Muscle layer of duodenum (tissue), 2 donors: ENCODE results near the gene RAB12.

Experiments
- H3K27ac ChIP-seq: one replicate; pipeline ENCODE4 v1.7.0; 2013; ENCODE audit warnings: mild to moderate bottlenecking, low read length
- H3K27me3 ChIP-seq: one replicate; pipeline ENCODE4 v1.7.0; 2013; ENCODE audit warnings: low read depth, mild to moderate bottlenecking, control low read depth, low read length
- H3K36me3 ChIP-seq, 2 donors: one replicate each; pipeline ENCODE4 v1.7.0; 2013; ENCODE audit warnings: low read length in 2 of 2, control low read depth in 1 of 2, mild to moderate bottlenecking in 1 of 2; ENCODE audit not compliant: insufficient read depth in 2 of 2, control insufficient read depth in 1 of 2
- H3K4me1 ChIP-seq, 2 donors: one replicate each; pipeline ENCODE4 v1.7.0; 2013; ENCODE audit warnings: low read length in 2 of 2, mild to moderate bottlenecking in 2 of 2, control low read depth in 1 of 2, moderate library complexity in 1 of 2; ENCODE audit not compliant: insufficient read depth in 2 of 2, control insufficient read depth in 1 of 2
- H3K4me3 ChIP-seq, 2 donors: one replicate each; pipeline ENCODE4 v1.7.0; 2013; ENCODE audit warnings: low read length in 2 of 2, low read depth in 1 of 2, mild to moderate bottlenecking in 1 of 2
- H3K9me3 ChIP-seq, 2 donors: one replicate each; pipeline ENCODE4 v1.7.0; 2013; ENCODE audit warnings: low read length in 2 of 2, control low read depth in 1 of 2, mild to moderate bottlenecking in 1 of 2; ENCODE audit not compliant: control insufficient read depth in 1 of 2
- donor health status: healthy.

RAB12 gene

DNA sequence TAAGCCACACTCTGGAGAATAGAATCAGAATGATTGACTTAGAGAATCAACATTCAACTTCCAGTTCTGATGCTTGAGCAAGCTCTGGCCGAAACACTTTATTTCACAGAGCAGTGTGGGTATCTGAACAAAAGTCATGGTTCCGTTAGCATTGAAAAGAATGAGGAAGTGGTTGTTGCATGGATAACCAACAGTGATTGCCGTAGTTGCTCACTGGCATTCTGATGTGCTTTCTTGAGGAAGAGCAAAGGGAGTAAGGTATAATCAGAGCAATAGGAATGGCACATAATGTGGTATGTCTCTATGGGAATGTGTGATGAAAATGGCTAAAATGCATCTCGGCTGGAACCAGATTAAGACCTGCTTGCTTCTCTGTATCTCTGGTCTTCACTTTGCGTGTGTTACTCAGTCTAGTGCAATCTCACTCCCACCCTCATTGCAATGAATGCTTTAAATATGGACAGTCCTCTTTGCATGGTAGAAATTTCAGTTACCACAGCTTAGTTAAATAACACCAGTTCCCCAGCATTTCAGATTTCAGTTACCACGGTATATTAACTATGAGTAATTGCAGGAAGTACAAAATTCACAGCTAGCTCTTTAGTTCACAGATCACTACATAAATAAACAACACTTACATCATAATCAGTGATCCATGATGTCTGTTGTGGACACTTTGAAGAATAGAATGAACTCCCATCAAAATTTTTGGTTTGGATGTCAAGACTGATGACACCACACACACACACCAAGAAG lies 7.8 kb upstream of the RAB12 start:
- H3K27me3 ChIP-seq: no peaks in the 10 kb centered on the region
- no peaks in the 10 kb centered on the region for H3K36me3 ChIP-seq
- H3K27ac ChIP-seq: no peak overlapping the region
- no peaks in the 10 kb centered on the region for H3K4me1 ChIP-seq
- no peaks in the 10 kb centered on the region for H3K9me3 ChIP-seq
- no peak overlapping the region for H3K4me3 ChIP-seq

DNA sequence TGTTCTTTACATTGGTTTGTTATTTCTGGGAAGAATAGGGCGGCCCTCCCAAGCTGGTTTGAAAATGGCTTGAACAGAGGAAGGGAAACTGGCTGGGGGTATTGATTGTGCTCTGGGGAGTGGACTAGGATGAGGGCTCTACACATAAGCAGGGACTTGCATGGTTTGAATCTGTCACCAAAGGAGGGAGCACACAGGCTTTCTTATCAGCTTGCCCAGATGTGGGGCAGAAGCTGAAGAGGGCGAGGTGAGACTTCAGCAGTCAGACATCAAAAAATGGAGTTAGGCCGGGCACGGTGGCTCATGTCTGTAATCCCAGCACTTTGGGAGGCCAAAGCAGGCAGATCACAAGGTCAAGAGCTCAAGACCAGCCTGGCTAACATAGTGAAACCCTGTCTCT lies 7.2 kb upstream of the RAB12 start:
- Histone ChIP-seq H3K27me3 (no peaks in the 10 kb centered on the region), H3K27ac (no peak overlapping the region), H3K4me1 (no peaks in the 10 kb centered on the region), H3K9me3 (no peaks in the 10 kb centered on the region), H3K4me3 (no peak overlapping the region), H3K36me3 (no peaks in the 10 kb centered on the region)

DNA sequence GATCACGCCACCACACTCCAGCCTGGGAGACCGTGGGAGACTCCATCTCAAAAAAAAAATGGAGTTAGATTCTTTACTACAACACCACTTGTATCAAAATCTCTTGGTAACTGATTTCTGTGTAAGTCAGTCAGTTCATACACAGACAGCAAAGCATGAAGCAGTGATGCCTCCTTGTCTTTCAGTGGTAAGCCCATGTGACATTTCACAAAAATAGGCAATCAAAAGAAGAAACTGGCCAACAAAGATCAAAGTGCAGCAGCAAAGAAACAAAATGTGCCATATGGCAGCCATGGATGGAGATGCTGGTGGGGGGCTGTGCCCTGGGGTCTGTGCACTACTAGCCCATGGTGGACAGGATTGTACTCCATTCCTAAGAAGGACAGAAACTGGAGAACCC lies 6.7 kb upstream of the RAB12 start:
- no peak overlapping the region for H3K4me3 ChIP-seq
- no peaks in the 10 kb centered on the region for H3K27me3 ChIP-seq
- no peaks in the 10 kb centered on the region for H3K36me3 ChIP-seq
- H3K4me1 ChIP-seq: peaks cover 0 to 3% of the 10 kb centered on the region in 2 donors
- no peaks in the 10 kb centered on the region for H3K9me3 ChIP-seq
- no peak overlapping the region for H3K27ac ChIP-seq

DNA sequence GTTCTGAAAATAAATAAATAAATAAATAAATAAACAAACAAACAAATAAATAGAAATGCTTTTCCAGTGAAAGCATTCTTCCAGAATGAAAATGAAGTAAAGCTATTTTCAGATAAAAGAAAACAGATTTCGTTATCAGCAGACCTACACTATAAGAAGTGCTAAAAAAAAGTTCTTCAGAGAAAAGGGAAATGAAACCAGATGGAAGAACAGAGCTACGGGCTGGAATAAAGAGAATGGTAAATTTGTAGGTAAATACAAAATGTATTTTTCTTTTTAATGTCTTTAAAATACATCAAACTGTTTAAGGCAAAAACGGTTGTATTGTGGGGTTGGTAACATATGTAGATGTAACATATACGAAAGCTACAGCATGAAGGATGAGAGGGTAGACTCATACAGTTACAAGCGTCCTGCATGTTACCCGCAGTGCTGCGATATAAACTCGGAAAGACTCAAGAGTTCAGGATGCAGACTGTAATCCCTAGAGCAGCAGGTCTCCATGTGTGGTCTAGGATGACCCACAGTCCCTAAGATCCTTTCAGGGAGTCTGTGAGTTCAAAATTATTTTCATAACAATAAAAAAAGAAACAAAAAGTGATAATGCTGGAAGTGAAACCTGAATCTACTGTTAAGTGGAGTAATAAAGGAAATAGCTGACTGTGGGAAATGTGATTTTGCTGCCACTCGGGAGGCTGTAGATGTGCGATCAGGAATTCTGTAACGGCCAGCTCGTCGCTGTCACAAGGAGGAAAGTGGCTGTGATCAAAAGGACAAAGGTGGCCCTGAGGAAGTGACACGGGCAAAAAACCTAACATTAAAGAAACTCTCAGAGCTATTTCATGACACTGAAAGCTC lies 5.3 kb upstream of the RAB12 start:
- no peaks in the 10 kb centered on the region for H3K9me3 ChIP-seq
- no peak overlapping the region for H3K27ac ChIP-seq
- H3K4me1 ChIP-seq: peaks cover 0 to 15% of the 10 kb centered on the region in 2 donors
- no peaks in the 10 kb centered on the region for H3K36me3 ChIP-seq
- no peaks in the 10 kb centered on the region for H3K27me3 ChIP-seq
- H3K4me3 ChIP-seq: peak overlapping the region in 1 of 2 donors; percentile 41

- H3K27ac ChIP-seq: no peak overlapping the region
- no peaks in the 10 kb centered on the region for H3K36me3 ChIP-seq
These were observed 3.3 kb upstream of the RAB12 start for GRCh38 chr18:8605974-8606373.

DNA sequence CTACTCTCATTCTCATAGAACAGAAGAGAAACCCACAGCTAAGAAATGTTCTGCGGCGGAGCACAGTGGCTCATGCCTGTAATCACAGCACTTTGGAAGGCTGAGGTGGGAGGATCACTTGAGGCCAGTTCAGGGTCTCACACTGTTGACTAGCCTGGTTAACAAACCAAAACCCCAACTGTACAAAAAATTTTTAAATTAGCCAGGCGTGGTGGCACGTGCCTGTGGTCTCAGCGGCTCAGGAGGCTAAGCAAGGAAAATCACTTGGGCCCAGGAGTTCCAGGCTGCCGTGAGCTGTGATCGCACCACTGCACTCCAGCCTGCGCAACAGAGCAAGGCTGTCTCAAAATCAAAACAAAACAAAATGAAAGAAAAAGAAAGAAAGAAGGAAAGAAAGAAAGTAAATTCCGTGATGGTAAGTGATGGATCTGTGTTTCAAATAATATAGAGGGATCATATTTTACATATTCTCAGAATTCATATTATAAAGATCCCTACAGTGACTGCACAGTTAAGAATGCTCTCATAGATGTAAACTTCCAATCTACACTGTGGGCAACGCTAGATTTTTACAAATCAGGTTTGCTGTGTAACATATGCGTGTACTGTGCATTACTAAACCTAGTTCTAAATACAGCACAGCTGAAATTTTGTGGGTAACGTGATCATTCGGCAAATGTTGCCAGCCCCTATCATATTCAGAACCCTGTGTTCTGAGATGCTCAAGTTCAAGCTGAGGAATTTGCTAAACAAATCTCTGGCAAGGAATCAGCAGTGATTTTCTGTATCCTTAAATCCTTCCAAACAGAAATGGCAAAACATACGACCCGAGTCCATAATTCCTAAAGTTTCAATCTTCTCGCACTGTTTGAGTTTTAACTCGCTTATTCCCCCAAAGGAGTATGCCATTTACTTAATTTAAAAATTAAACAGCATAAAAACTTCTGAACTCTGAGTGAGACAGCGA lies 1.2 kb upstream of the RAB12 start:
- Histone ChIP-seq H3K9me3 (no peaks in the 10 kb centered on the region), H3K4me3 (peak overlapping the region; percentile 70 to 79), H3K36me3 (no peaks in the 10 kb centered on the region), H3K4me1 (peaks cover 8 to 33% of the 10 kb centered on the region in 2 donors), H3K27ac (peak overlapping the region; percentile 71), H3K27me3 (no peaks in the 10 kb centered on the region)

More at GRCh38 chr18:8605974-8606373, 3.3 kb upstream of the RAB12 start:
- Histone ChIP-seq H3K4me3 (no peak overlapping the region), H3K27me3 (no peaks in the 10 kb centered on the region), H3K4me1 (peaks cover 0 to 21% of the 10 kb centered on the region in 2 donors), H3K9me3 (no peaks in the 10 kb centered on the region)

- Histone ChIP-seq H3K27ac (peak overlapping the region; percentile 72), H3K36me3 (no peaks in the 10 kb centered on the region), H3K9me3 (no peaks in the 10 kb centered on the region), H3K4me3 (peak overlapping the region; percentile 88 to 94), H3K4me1 (peaks cover 8 to 41% of the 10 kb centered on the region in 2 donors), H3K27me3 (no peaks in the 10 kb centered on the region)
These were observed 622 bp downstream of the RAB12 start for GRCh38 chr18:8609659-8610458.

DNA sequence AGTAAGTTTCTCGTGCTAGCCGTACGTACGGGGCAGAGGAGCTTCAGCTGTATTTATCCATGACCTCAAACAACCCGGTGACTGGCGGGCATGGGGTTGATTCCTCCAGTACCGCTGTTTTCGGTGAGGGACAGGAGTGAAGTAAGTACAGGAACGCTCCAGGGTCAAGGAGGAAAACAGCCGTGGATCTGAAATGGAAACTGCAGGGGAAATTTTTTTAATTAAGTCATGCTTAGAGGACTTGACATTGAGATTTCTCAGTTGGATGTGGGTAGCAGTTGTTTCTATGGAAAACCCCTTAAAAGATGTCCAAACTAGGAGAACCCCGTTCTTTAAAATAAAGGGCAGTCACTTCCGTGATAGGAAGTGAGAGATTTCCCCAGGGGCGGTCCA lies 1.2 kb downstream of the RAB12 start:
- H3K36me3 ChIP-seq: no peaks in the 10 kb centered on the region
- peak overlapping the region; percentile 72 for H3K27ac ChIP-seq
- peak overlapping the region; percentile 88 to 94 for H3K4me3 ChIP-seq
- H3K27me3 ChIP-seq: no peaks in the 10 kb centered on the region
- H3K4me1 ChIP-seq: peaks cover 8 to 47% of the 10 kb centered on the region in 2 donors
- H3K9me3 ChIP-seq: no peaks in the 10 kb centered on the region

- Histone ChIP-seq H3K27ac (no peak overlapping the region), H3K36me3 (no peaks in the 10 kb centered on the region), H3K9me3 (no peaks in the 10 kb centered on the region), H3K4me1 (peaks cover 14 to 61% of the 10 kb centered on the region in 2 donors), H3K4me3 (peak overlapping the region in 1 of 2 donors; percentile 94), H3K27me3 (no peaks in the 10 kb centered on the region)
These were observed 2.8 kb downstream of the RAB12 start for GRCh38 chr18:8611916-8612576.

DNA sequence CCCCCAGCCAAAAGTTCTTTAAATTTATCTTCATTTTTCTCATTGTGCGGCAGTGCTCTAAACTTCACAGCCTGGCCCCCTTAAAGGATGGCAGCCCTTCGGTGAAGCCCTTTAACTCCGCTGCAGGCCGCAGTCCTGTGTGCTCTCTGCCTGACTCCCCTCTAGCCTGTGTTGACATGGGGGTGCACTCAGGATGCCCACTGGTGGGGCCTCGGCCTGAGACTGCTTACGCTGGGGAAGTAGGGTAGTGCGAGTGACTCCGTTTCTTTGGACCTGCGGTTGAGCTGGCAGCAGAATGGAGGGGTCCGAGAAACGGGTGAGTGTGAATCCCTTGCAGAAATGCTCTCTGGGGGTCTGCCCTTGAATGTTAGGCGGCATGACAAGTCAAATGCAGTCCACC lies 5.6 kb downstream of the RAB12 start:
- Histone ChIP-seq H3K4me3 (no peak overlapping the region), H3K27ac (no peak overlapping the region), H3K9me3 (no peaks in the 10 kb centered on the region), H3K36me3 (no peaks in the 10 kb centered on the region), H3K27me3 (no peaks in the 10 kb centered on the region), H3K4me1 (peaks cover 14 to 53% of the 10 kb centered on the region in 2 donors)
